K562 (cell line): ENCODE data around the gene FGF21. TPM values are rescaled to one million over a fixed set of nuclear protein-coding genes. Genes with fewer than 3 reads are reported as not detected.

Experiments used
- ASH1L ChIP-seq: fragments of 450-650 bp; IDR thresholded peaks from 2 replicates; pipeline ENCODE4 v1.6.1; 2018; ENCODE audit warnings: borderline replicate concordance, mild to moderate bottlenecking, low read depth; ENCODE audit not compliant: partially characterized antibody
- CBX5 ChIP-seq: IDR thresholded peaks from 2 replicates; pipeline ENCODE4 v1.6.1; 2014; ENCODE audit warnings: low read depth, borderline replicate concordance
- CC2D1A ChIP-seq: fragments of 450-650 bp; IDR thresholded peaks from 2 replicates; pipeline ENCODE4 v1.6.1; 2017; ENCODE audit warnings: mild to moderate bottlenecking
- CHD1 ChIP-seq: fragments of 200-600 bp; sonication (generic); IDR thresholded peaks from one replicate; pipeline ENCODE4 v1.6.1; 2012; ENCODE audit warnings: mild to moderate bottlenecking, moderate library complexity, low read length, inconsistent platforms
- DDX20 ChIP-seq: fragments of 450-650 bp; IDR thresholded peaks from 2 replicates; pipeline ENCODE4 v1.6.1; 2016; ENCODE audit warnings: missing genetic modification characterization, low read depth, mild to moderate bottlenecking, missing compliant biosample characterization, moderate library complexity
- ESRRB ChIP-seq: fragments of 250-450 bp; sonication (Bioruptor Pico); IDR thresholded peaks from 2 replicates; pipeline ENCODE4 v1.5.0; 2020; ENCODE audit warnings: mild to moderate bottlenecking, moderate library complexity, borderline replicate concordance
- FOXO4 ChIP-seq: fragments of 450-650 bp; formaldehyde crosslinking; IDR thresholded peaks from 2 replicates; pipeline ENCODE4 v1.4.0; 2020; ENCODE audit warnings: mild to moderate bottlenecking, moderate library complexity
- GATAD2B ChIP-seq: fragments of 450-650 bp; IDR thresholded peaks from 2 replicates; pipeline ENCODE4 v1.6.1; 2017; ENCODE audit warnings: mild to moderate bottlenecking, borderline replicate concordance
- HINFP ChIP-seq: fragments of 450-650 bp; conservative IDR thresholded peaks from 2 replicates; pipeline ENCODE4 v1.6.1; 2016; ENCODE audit warnings: missing genetic modification characterization, low read depth, mild to moderate bottlenecking, control low read depth, missing compliant biosample characterization
- HOMEZ ChIP-seq: fragments of 250-450 bp; sonication (Bioruptor Pico); IDR thresholded peaks from 2 replicates; pipeline ENCODE4 v1.4.0; 2020; ENCODE audit warnings: mild to moderate bottlenecking, moderate library complexity
- HOXB6 ChIP-seq: fragments of 250-450 bp; sonication (Bioruptor Pico); IDR thresholded peaks from 2 replicates; pipeline ENCODE4 v1.5.1; 2022; ENCODE audit warnings: mild to moderate bottlenecking, borderline replicate concordance
- PCBP1 ChIP-seq: fragments of 200-400 bp; formaldehyde crosslinking; IDR thresholded peaks from 2 replicates; pipeline ENCODE4 v1.6.1; 2018; ENCODE audit warnings: mild to moderate bottlenecking, low read depth, low read length; ENCODE audit not compliant: poor library complexity, severe bottlenecking
- PREB ChIP-seq: sonication (generic); formaldehyde crosslinking; IDR thresholded peaks from 2 replicates; pipeline ENCODE4 v1.8.1; 2023; ENCODE audit warnings: mild to moderate bottlenecking, missing genetic modification reagents
- RBM39 ChIP-seq: fragments of 200-400 bp; formaldehyde crosslinking; optimal IDR thresholded peaks from 2 replicates; pipeline ENCODE3; 2018; ENCODE audit warnings: low read depth, low read length
- TEAD4 ChIP-seq, 2 experiments: sonication (generic) in 1 of 2; formaldehyde crosslinking in 1 of 2; IDR thresholded peaks; 2 replicates each; pipeline versions ENCODE4 v1.6.1 to v1.8.0; 2012 to 2022; ENCODE audit warnings: borderline replicate concordance in 1 of 2, inconsistent platforms in 1 of 2, low read length in 1 of 2, mild to moderate bottlenecking in 1 of 2, missing genetic modification reagents in 1 of 2
- U2AF2 ChIP-seq: fragments of 200-400 bp; formaldehyde crosslinking; optimal IDR thresholded peaks from 2 replicates; pipeline ENCODE3; 2017; ENCODE audit warnings: low read depth, mild to moderate bottlenecking, low read length
- ZBTB17 ChIP-seq: fragments of 450-650 bp; formaldehyde crosslinking; IDR thresholded peaks from 2 replicates; pipeline ENCODE4 v1.4.0; 2020; ENCODE audit warnings: mild to moderate bottlenecking
- ZNF121 ChIP-seq: sonication (generic); formaldehyde crosslinking; conservative IDR thresholded peaks from 2 replicates; pipeline ENCODE4 v1.8.0; 2022; ENCODE audit warnings: missing genetic modification reagents
- ZNF174 ChIP-seq: fragments of 250-450 bp; sonication (Bioruptor Pico); IDR thresholded peaks from 2 replicates; pipeline ENCODE4 v1.4.0; 2020; ENCODE audit warnings: mild to moderate bottlenecking
- ZNF23 ChIP-seq: fragments of 250-450 bp; sonication (Bioruptor Pico); IDR thresholded peaks from 2 replicates; pipeline ENCODE4 v1.4.0; 2020; ENCODE audit warnings: mild to moderate bottlenecking
- ZNF644 ChIP-seq: fragments of 200-800 bp; sonication (Bioruptor generic); IDR thresholded peaks from 2 replicates; pipeline ENCODE4 v1.6.1; 2016; ENCODE audit warnings: low read depth, missing genetic modification characterization, missing compliant biosample characterization
- ZNF655 ChIP-seq: fragments of 250-450 bp; sonication (Bioruptor Pico); IDR thresholded peaks from 2 replicates; pipeline ENCODE4 v1.5.0; 2021
- polyA plus RNA-seq, 8 experiments: library from polyadenylated mRNA; depleted of rRNA in 4 of 8; stranded (reverse) in 5 of 8; unstranded in 3 of 8; fragments of >200 nt; fragmentation: Nextera tagmentation in 2 of 8; fragmentation: Illumina TruSeq in 1 of 8; extraction: Ambion mirVana in 2 of 8; extraction: Trizol in 1 of 8; gene quantifications; 2 replicates each; pipeline versions ENCODE4 v1.2.1 to v1.2.3, GENCODE V29; 2011 to 2014; ENCODE audit warnings: inconsistent platforms in 1 of 8, missing spikeins in 1 of 8
- total RNA-seq, 7 experiments: library from RNA; depleted of rRNA in 6 of 7; stranded (reverse); fragments of >200 nt in 6 of 7; fragmentation: Illumina TruSeq in 2 of 7; extraction: Trizol in 2 of 7; gene quantifications; 2 replicates each; pipeline versions ENCODE4 v1.2.1 to v1.2.3, GENCODE V29; 2011 to 2021; ENCODE audit warnings: low replicate concordance in 1 of 7

The FGF21 gene
- total and polyA plus RNA-seq, 9 of the 15 experiments (the other 6 are each of a cell fraction or from before 2014, with no cell fraction given), result 0.04 to 0.77 (median 0.09) TPM; not detected in 6

- TF ChIP-seq HINFP (no peak), ZNF23 (CRISPR knock-in tag) (no peak), PREB (no peak), ZNF121 (no peak), ZNF174 (no peak), PCBP1 (no peak), GATAD2B (no peak), ASH1L (no peak), ZNF644 (tag) (no peak), CHD1 (no peak), ESRRB (no peak), FOXO4 (no peak), ZNF655 (no peak), ZBTB17 (no peak), TEAD4 (IDR thresholded peaks at IDR 0.05; ENCODE audit: low read length) (no peak), TEAD4 (CRISPR knock-in tag; IDR thresholded peaks at IDR 0.05; ENCODE audit: borderline replicate concordance) (no peak), RBM39 (no peak), CBX5 (no peak), HOMEZ (CRISPR knock-in tag) (no peak), CC2D1A (no peak), HOXB6 (CRISPR knock-in tag) (no peak), U2AF2 (no peak), DDX20 (tag) (no peak)
These were observed at the start of gene FGF21 (continued) for GRCh38 chr19:48755084-48755641.
